Activated B cell treated with CpG ODN at 0.5 μM for 24 hours (primary cell): ENCODE measurements around the gene SMARCA4. TPM values are rescaled to one million over a fixed set of nuclear protein-coding genes. Genes with fewer than 3 reads are reported as not detected.

Source experiments
- ATAC-seq: fragments of 200-7000 bp; cut with Tn5 transposase; one replicate; pipeline ENCODE4 v1.10.0; 2021; ENCODE audit warnings: low read depth, mild to moderate bottlenecking, moderate library complexity
- CTCF ChIA-PET: fragments of 350-600 bp; sonication (Branson Sonifier 250); formaldehyde crosslinking; loops from one replicate; lab custom pipeline; 2021; ENCODE audit warnings: antibody characterized with exemption; lab: Charles Lee
- POLR2A ChIA-PET: fragments of 350-600 bp; sonication (Branson Sonifier 250); formaldehyde crosslinking; loops from one replicate; lab custom pipeline; 2021; ENCODE audit warnings: antibody characterized with exemption; lab: Charles Lee
- DNase-seq: peaks from one replicate; pipeline ENCODE4 v3.0.0; 2022
- H3K27ac Mint-ChIP-seq: one replicate; pipeline ENCODE4 v1.8.0; 2020; ENCODE audit warnings: mixed read lengths
- H3K27me3 Mint-ChIP-seq: one replicate; pipeline ENCODE4 v1.8.0; 2021; ENCODE audit warnings: mixed read lengths
- H3K36me3 Mint-ChIP-seq: one replicate; pipeline ENCODE4 v1.8.0; 2021; ENCODE audit warnings: low read depth, mixed read lengths
- H3K4me1 Mint-ChIP-seq: one replicate; pipeline ENCODE4 v1.8.0; 2021; ENCODE audit warnings: mixed read lengths
- H3K4me3 Mint-ChIP-seq: one replicate; pipeline ENCODE4 v1.8.0; 2020; ENCODE audit warnings: mild to moderate bottlenecking, mixed read lengths
- H3K9me3 Mint-ChIP-seq: one replicate; pipeline ENCODE4 v1.8.0; 2020; ENCODE audit warnings: mixed read lengths
- intact Hi-C: fragments of 100-400 bp; cut with micrococcal nuclease; formaldehyde crosslinking; loops from one replicate; pipeline ENCODE4 v1.15.1; 2024
- total RNA-seq: library from RNA; stranded (reverse); gene quantifications from 2 replicates; pipeline ENCODE4 v1.2.3, GENCODE V29; 2022
- TF ChIP-seq, protein P1 (sequence below): fragments of 200-600 bp; IDR thresholded peaks from one replicate; pipeline ENCODE4 v1.8.0; 2022; ENCODE audit warnings: antibody characterized with exemption, mild to moderate bottlenecking

The SMARCA4 gene
- total RNA-seq, 1 donor from 2014 or later = 93.6 TPM

DNA sequence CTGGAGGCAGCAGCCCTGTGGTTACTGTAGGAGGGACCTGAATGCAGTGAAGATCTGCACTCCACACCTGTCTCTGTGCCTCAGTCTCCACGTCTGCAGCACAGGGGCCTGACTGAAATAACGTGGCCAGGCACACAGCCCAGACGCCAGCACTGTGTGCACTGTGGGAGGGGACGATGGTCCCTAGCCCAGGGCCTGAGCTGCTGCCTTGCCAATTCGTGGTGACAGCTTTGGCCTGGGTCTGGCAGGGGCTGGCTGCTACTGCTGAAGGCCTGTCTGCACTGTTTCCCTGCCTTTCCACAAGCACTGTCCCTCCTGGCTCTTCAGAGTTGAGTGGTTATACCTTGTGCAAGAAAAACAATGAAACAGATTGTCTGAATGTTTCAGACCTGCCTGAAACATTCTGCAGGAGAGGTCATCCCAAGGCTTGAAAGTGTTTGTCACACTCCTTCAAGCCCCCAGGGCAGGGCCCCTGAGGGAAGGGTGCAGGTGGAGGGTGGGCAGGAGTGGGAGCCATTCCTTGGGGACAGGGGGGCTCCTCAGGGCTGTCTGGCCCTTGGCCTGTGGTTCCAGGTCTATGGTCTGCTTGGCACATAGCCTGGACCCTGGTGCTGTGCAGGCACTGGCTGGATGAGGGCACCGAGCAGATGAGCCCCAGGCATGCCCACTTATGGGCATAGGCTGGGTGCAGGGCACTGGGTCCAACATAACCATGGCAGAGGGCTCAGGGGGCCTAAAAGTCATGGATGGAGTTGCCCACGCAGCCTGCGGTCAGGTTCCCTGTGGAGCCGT is 89.7 kb downstream of the SMARCA4 start:
- no peak overlapping the region for H3K4me3 Mint-ChIP-seq

DNA sequence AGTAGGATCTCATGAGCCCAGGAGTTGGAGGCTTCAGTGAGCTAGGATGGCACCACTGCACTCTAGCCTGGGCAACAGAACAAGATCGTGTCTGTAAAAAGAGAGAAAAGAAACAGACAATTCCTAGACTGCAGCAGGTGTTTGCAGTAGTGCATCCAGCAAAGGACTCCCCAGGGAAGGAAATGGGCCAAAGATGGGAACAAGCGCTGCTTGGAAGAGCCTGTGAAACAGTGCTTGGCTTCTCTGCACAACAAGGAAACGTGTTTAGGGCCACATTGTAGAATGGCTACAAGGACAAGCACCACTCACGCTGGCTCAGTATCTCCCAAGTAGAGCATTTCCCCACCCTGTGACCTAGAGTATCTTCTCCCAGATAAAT is 93.0 kb downstream of the SMARCA4 start:
- ChIA-PET CTCF (interaction anchor here (0.6 to 0.8 kb wide), 2 partner anchors 18 to 37 kb away, joined by 3 read pairs; no protein-coding TSS in a partner anchor), POLR2A (no interaction called here)
- no peaks in the 10 kb centered on the region for H3K9me3 Mint-ChIP-seq
- intact Hi-C loops = no loop called here
- H3K27ac Mint-ChIP-seq = no peak overlapping the region
- H3K4me1 Mint-ChIP-seq = peaks cover 52% of the 10 kb centered on the region
- DNase-seq = no peak
- peaks cover 16% of the 10 kb centered on the region for H3K36me3 Mint-ChIP-seq
- H3K27me3 Mint-ChIP-seq = peaks cover 6% of the 10 kb centered on the region
- ATAC-seq = no peak
- H3K4me3 Mint-ChIP-seq = no peak overlapping the region
- TF ChIP-seq, protein P1, sequence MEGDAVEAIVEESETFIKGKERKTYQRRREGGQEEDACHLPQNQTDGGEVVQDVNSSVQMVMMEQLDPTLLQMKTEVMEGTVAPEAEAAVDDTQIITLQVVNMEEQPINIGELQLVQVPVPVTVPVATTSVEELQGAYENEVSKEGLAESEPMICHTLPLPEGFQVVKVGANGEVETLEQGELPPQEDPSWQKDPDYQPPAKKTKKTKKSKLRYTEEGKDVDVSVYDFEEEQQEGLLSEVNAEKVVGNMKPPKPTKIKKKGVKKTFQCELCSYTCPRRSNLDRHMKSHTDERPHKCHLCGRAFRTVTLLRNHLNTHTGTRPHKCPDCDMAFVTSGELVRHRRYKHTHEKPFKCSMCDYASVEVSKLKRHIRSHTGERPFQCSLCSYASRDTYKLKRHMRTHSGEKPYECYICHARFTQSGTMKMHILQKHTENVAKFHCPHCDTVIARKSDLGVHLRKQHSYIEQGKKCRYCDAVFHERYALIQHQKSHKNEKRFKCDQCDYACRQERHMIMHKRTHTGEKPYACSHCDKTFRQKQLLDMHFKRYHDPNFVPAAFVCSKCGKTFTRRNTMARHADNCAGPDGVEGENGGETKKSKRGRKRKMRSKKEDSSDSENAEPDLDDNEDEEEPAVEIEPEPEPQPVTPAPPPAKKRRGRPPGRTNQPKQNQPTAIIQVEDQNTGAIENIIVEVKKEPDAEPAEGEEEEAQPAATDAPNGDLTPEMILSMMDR = no peak

More for the DNA sequence above, 89.7 kb downstream of the SMARCA4 start:
- ATAC-seq = no peak
- Mint-ChIP-seq H3K27me3 (peaks cover 8% of the 10 kb centered on the region), H3K36me3 (peaks cover 2% of the 10 kb centered on the region), H3K27ac (no peak overlapping the region), H3K4me1 (peaks cover 83% of the 10 kb centered on the region), H3K9me3 (no peaks in the 10 kb centered on the region)
- ChIA-PET POLR2A (interaction anchor here (0.6 kb wide), 3 partner anchors 10 to 215 kb away, joined by 4 to 10 read pairs (median 5); no protein-coding TSS in a partner anchor), CTCF (interaction anchor here (2.2 kb wide), 1 partner anchor 15 kb away, joined by 9 read pairs; no protein-coding TSS in a partner anchor)
- intact Hi-C loops = no loop called here
- DNase-seq = no peak
- TF ChIP-seq, protein P1 = no peak

- no peak for ATAC-seq
- intact Hi-C loops = no loop called here
- DNase-seq = no peak
- Mint-ChIP-seq H3K27me3 (peaks cover 6% of the 10 kb centered on the region), H3K4me3 (no peak overlapping the region), H3K4me1 (peaks cover 48% of the 10 kb centered on the region), H3K27ac (no peak overlapping the region), H3K9me3 (no peaks in the 10 kb centered on the region), H3K36me3 (peaks cover 18% of the 10 kb centered on the region)
- ChIA-PET POLR2A (no interaction called here), CTCF (interaction anchor here (0.6 kb wide), 1 partner anchor 37 kb away, joined by 3 read pairs; no protein-coding TSS in a partner anchor)
- TF ChIP-seq, protein P1 = no peak
Observed at GRCh38 chr19:11054200-11054599, 93.4 kb downstream of the SMARCA4 start.

GRCh38 chr19:11054628-11055027 is 93.8 kb downstream of the SMARCA4 start:
- no peaks in the 10 kb centered on the region for H3K9me3 Mint-ChIP-seq
- intact Hi-C loops = no loop called here
- TF ChIP-seq, protein P1 = no peak
- DNase-seq (no peak), ATAC-seq (no peak)
- H3K36me3 Mint-ChIP-seq = peaks cover 21% of the 10 kb centered on the region
- ChIA-PET CTCF (interaction anchor here (0.6 kb wide), 1 partner anchor 36 kb away, joined by 3 read pairs; no protein-coding TSS in a partner anchor), POLR2A (no interaction called here)
- H3K27ac Mint-ChIP-seq = no peak overlapping the region
- H3K4me1 Mint-ChIP-seq = peaks cover 44% of the 10 kb centered on the region
- no peak overlapping the region for H3K4me3 Mint-ChIP-seq
- peaks cover 6% of the 10 kb centered on the region for H3K27me3 Mint-ChIP-seq

DNA sequence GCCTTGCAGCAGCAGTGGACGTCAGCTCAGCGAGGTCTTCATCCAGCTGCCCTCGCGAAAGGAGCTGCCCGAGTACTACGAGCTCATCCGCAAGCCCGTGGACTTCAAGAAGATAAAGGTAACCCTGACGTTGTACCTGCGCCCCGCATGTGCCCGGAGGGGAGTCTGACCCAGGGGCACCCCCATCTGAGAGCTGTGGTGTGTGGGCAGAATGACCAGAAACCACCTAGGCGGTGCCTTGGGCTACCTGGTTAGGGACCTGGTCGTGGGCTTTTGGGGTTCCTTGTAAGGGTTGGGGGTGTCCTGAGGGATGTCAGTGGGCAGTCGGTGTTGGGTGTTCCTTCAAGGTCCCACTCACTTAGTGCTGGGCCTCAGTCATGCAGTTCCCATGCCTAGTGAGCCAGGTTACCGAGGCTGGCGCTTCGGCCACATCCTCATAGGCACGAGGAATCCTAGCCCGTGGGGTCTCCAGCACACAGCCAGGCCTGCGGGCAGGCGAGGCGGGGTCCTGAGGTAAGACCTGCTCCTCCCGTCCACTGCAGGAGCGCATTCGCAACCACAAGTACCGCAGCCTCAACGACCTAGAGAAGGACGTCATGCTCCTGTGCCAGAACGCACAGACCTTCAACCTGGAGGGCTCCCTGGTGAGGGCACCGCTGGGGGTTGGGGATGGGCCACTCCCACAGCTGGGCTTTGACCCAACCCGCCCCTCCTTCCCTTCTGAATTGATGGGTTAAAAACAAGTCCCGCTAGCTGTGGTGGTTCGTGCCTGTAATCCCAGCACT is 97.6 kb downstream of the SMARCA4 start:
- Mint-ChIP-seq H3K4me3 (no peak overlapping the region), H3K36me3 (peaks cover 46% of the 10 kb centered on the region), H3K4me1 (peaks cover 6% of the 10 kb centered on the region), H3K9me3 (no peaks in the 10 kb centered on the region), H3K27ac (no peak overlapping the region), H3K27me3 (peaks cover 4% of the 10 kb centered on the region)
- POLR2A ChIA-PET = no interaction called here
- CTCF ChIA-PET = no interaction called here
- DNase-seq = no peak
- no peak for ATAC-seq
- intact Hi-C loops = no loop called here
- TF ChIP-seq, protein P1 = no peak
